Mammary epithelial cell (primary cell): Measurements from ENCODE around the gene DPF3.

Source experiments
- EZH2 ChIP-seq: IDR thresholded peaks from 2 replicates; pipeline ENCODE4 v1.6.1; 2012; ENCODE audit warnings: low read length, inconsistent platforms, borderline replicate concordance
- TF ChIP-seq, protein P1 (sequence below), 2 donors: IDR thresholded peaks in 1 of 2; conservative IDR thresholded peaks in 1 of 2; 2 replicates each; pipeline ENCODE4 v1.5.1; 2011 to 2012; ENCODE audit warnings: inconsistent platforms in 2 of 2, low read length in 2 of 2, mild to moderate bottlenecking in 2 of 2, control low read depth in 1 of 2, low read depth in 1 of 2; ENCODE audit not compliant: insufficient read depth in 1 of 2; ENCODE audit errors: extremely low read depth in 1 of 2

DNA sequence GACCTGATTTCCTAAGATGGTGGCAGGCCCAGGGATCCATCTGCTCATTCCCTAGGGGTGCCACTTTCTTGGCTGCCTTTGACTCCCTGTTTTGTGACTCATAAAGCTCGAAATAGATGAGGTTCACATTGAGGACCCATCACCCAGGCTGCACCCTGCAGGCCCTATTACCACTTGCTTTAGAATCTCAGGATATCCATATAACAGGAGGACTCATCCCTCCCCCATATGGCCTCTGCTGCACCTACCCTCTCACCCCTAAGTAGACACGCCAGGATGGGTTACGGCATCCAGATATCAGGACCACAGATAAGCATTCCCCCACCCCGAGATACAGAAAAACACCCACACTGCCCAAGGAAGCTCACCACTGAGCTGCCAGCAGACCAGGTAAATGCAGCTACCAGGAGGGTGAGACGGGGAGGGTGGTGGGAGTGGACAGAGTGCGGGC is 155.7 kb downstream of the DPF3 start:
- TF ChIP-seq, protein P1, sequence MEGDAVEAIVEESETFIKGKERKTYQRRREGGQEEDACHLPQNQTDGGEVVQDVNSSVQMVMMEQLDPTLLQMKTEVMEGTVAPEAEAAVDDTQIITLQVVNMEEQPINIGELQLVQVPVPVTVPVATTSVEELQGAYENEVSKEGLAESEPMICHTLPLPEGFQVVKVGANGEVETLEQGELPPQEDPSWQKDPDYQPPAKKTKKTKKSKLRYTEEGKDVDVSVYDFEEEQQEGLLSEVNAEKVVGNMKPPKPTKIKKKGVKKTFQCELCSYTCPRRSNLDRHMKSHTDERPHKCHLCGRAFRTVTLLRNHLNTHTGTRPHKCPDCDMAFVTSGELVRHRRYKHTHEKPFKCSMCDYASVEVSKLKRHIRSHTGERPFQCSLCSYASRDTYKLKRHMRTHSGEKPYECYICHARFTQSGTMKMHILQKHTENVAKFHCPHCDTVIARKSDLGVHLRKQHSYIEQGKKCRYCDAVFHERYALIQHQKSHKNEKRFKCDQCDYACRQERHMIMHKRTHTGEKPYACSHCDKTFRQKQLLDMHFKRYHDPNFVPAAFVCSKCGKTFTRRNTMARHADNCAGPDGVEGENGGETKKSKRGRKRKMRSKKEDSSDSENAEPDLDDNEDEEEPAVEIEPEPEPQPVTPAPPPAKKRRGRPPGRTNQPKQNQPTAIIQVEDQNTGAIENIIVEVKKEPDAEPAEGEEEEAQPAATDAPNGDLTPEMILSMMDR (conservative IDR thresholded peaks at IDR 0.05 in 1 of 2, IDR thresholded peaks at IDR 0.05 in 1 of 2; ENCODE audit: extremely low read depth in 1 of 2, insufficient read depth in 1 of 2, low read depth in 1 of 2, low read length in 2 of 2), result no peak
- TF ChIP-seq EZH2, result no peak
